GM12878 (cell line): ENCODE results near the gene COL8A2. TPM values are rescaled to one million over a fixed set of nuclear protein-coding genes. Genes with fewer than 3 reads are reported as not detected.
A peak's percentile ranks its signal among the peaks of the same experiment; 100 is the strongest.

Experiments used
- CUX1 ChIP-seq: IDR thresholded peaks from 2 replicates; pipeline ENCODE4 v1.6.1; 2012; ENCODE audit warnings: improper control_type of control experiment, low read depth, low read length; ENCODE audit not compliant: insufficient replicate concordance
- E4F1 ChIP-seq: fragments of 450-650 bp; IDR thresholded peaks from 2 replicates; pipeline ENCODE4 v1.6.1; 2018; ENCODE audit warnings: borderline replicate concordance, mild to moderate bottlenecking; ENCODE audit not compliant: partially characterized antibody
- EED ChIP-seq: sonication (generic); IDR thresholded peaks from 2 replicates; pipeline ENCODE4 v1.6.1; 2016; ENCODE audit warnings: antibody characterized with exemption, low read depth
- EGR1 ChIP-seq, 2 experiments: IDR thresholded peaks; 1 replicate in 1 of 2; 2 replicates in 1 of 2; pipeline ENCODE4 v1.6.1; 2011 to 2012; ENCODE audit warnings: low read depth in 2 of 2, low read length in 2 of 2, borderline replicate concordance in 1 of 2, mild to moderate bottlenecking in 1 of 2, moderate library complexity in 1 of 2
- EP300 ChIP-seq, 2 experiments: fragments of 150-350 bp in 1 of 2; IDR thresholded peaks; 2 replicates each; pipeline ENCODE4 v1.6.1; 2011 to 2012; ENCODE audit warnings: low read depth in 2 of 2, low read length in 2 of 2, borderline replicate concordance in 1 of 2, improper control_type of control experiment in 1 of 2, inconsistent platforms in 1 of 2; ENCODE audit not compliant: control insufficient read depth in 1 of 2
- ETV6 ChIP-seq, 2 experiments: fragments of 450-650 bp in 1 of 2; IDR thresholded peaks in 1 of 2; conservative IDR thresholded peaks in 1 of 2; 2 replicates each; pipeline ENCODE4 v1.6.1; 2014; ENCODE audit warnings: antibody characterized with exemption in 1 of 2, borderline replicate concordance in 1 of 2, low read depth in 1 of 2, mild to moderate bottlenecking in 1 of 2, moderate library complexity in 1 of 2
- MLLT1 ChIP-seq: fragments of 450-650 bp; IDR thresholded peaks from 2 replicates; pipeline ENCODE4 v1.6.1; 2016; ENCODE audit warnings: mild to moderate bottlenecking
- MXI1 ChIP-seq: fragments of 150-350 bp; IDR thresholded peaks from 2 replicates; pipeline ENCODE4 v1.6.1; 2011; ENCODE audit warnings: low read depth, mild to moderate bottlenecking, inconsistent platforms, low read length, improper control_type of control experiment
- NRF1 ChIP-seq: conservative IDR thresholded peaks from 2 replicates; pipeline ENCODE4 v1.6.1; 2011; ENCODE audit warnings: mild to moderate bottlenecking, low read depth, low read length, improper control_type of control experiment
- PAX8 ChIP-seq: fragments of 450-650 bp; IDR thresholded peaks from 2 replicates; pipeline ENCODE4 v1.6.1; 2017; ENCODE audit warnings: mild to moderate bottlenecking, moderate library complexity
- SP1 ChIP-seq: IDR thresholded peaks from one replicate; pipeline ENCODE4 v1.6.1; 2011; ENCODE audit warnings: low read depth, low read length
- YY1 ChIP-seq: IDR thresholded peaks from 2 replicates; pipeline ENCODE4 v1.6.1; 2011; ENCODE audit warnings: low read depth, mild to moderate bottlenecking, low read length
- polyA plus RNA-seq, 11 experiments: library from polyadenylated mRNA; depleted of rRNA in 4 of 11; unstranded in 6 of 11; stranded (reverse) in 5 of 11; fragments of >200 nt; fragmentation: Nextera tagmentation in 4 of 11; fragmentation: Illumina TruSeq in 1 of 11; extraction: Ambion mirVana in 4 of 11; extraction: Trizol in 1 of 11; gene quantifications; 1 replicate in 1 of 11; 2 replicates in 10 of 11; pipeline versions ENCODE4 v1.2.1 to v1.2.3, GENCODE V29; 2011 to 2016; ENCODE audit warnings: inconsistent platforms in 2 of 11, missing spikeins in 2 of 11, low read depth in 1 of 11
- total RNA-seq, 4 experiments: library from RNA; depleted of rRNA in 3 of 4; stranded (reverse); fragments of >200 nt in 3 of 4; fragmentation: Illumina TruSeq in 1 of 4; extraction: Trizol in 1 of 4; gene quantifications; 2 replicates each; pipeline versions ENCODE4 v1.2.1 to v1.2.3, GENCODE V29; 2013 to 2021
- TF ChIP-seq, protein P1 (sequence below): fragments of 450-650 bp; IDR thresholded peaks from 2 replicates; pipeline ENCODE4 v1.6.1; 2017; ENCODE audit warnings: mild to moderate bottlenecking, low read depth, inconsistent platforms; ENCODE audit not compliant: poor library complexity, severe bottlenecking

The COL8A2 gene
- total and polyA plus RNA-seq, 10 of the 15 experiments (the other 5 are each of a cell fraction or from before 2014, with no cell fraction given): 0.01 TPM; not detected in 9

DNA sequence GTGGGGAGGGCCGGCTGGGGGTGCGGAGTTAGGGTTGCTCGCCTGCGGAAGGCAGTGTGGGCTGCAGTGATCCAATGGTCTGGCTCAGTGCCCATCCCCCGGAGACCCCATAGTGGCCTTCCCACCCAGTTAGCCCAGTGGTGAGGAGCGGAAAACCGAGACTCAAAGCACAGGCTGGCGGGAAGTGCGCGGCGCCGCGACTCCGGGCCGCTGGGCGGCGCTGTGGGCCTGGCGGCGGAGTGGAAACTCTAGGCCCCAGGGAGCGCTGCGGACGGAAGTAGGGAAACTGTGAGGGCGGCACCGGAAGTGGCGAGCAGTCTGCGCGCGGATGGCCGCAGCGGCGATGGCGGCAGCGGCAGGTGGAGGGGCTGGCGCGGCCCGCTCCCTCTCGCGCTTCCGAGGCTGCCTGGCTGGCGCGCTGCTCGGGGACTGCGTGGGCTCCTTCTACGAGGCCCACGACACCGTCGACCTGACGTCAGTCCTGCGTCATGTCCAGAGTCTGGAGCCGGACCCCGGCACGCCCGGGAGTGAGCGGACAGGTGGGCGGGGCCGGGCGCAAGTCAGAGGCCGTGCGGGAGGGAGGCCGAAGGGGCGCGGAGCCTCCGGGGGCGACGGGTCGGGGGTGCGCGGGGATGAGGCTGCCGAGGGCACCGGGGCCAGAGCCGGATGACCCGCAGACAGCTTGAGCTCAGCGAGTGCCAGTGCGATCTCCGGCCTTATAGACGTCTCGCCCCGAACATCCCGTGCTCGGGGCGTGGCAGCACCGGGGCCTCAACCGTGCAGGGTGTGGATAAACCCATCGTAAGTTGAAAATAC, 36.2 kb downstream of the COL8A2 start, which contains the start of gene ADPRS (continued):
- peak; percentile 43 for TF ChIP-seq E4F1
- TF ChIP-seq CUX1: no peak
- TF ChIP-seq EP300 (IDR thresholded peaks at IDR 0.05; ENCODE audit: borderline replicate concordance in 1 of 2, control insufficient read depth in 1 of 2, low read depth in 2 of 2, low read length in 2 of 2): no peak; a peak in 1 of 4 replicates
- TF ChIP-seq PAX8: no peak
- peak in 1 of 2 experiments; percentile 87; a peak in 2 of 4 replicates for TF ChIP-seq ETV6 (conservative IDR thresholded peaks at IDR 0.05 in 1 of 2, IDR thresholded peaks at IDR 0.05 in 1 of 2; ENCODE audit: borderline replicate concordance in 1 of 2, low read depth in 1 of 2)
- TF ChIP-seq SP1: peak; percentile 54
- TF ChIP-seq MXI1: peak; percentile 86
- TF ChIP-seq MLLT1: no peak; the same call in 1 of the 2 replicates
- TF ChIP-seq EGR1 (IDR thresholded peaks at IDR 0.05; ENCODE audit: borderline replicate concordance in 1 of 2, low read depth in 2 of 2, low read length in 2 of 2): peak in 1 of 2 experiments; percentile 96; a peak in 2 of 3 replicates
- TF ChIP-seq NRF1: no peak
- TF ChIP-seq EED: peak; percentile 71
- peak; percentile 98 for TF ChIP-seq YY1
- TF ChIP-seq, protein P1, sequence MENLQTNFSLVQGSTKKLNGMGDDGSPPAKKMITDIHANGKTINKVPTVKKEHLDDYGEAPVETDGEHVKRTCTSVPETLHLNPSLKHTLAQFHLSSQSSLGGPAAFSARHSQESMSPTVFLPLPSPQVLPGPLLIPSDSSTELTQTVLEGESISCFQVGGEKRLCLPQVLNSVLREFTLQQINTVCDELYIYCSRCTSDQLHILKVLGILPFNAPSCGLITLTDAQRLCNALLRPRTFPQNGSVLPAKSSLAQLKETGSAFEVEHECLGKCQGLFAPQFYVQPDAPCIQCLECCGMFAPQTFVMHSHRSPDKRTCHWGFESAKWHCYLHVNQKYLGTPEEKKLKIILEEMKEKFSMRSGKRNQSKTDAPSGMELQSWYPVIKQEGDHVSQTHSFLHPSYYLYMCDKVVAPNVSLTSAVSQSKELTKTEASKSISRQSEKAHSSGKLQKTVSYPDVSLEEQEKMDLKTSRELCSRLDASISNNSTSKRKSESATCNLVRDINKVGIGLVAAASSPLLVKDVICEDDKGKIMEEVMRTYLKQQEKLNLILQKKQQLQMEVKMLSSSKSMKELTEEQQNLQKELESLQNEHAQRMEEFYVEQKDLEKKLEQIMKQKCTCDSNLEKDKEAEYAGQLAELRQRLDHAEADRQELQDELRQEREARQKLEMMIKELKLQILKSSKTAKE: no peak
